ENCODE measurements around the gene CUTA.
A peak's percentile ranks its signal among the peaks of the same experiment; 100 is the strongest.

Gene CUTA

GRCh38 chr6:33453393-33454008 is 35.6 kb upstream of the CUTA start:
- H3K27ac ChIP-seq (ENCODE audit: extremely low read depth, low read depth, low read length) = peak overlapping the region; percentile 65; the same call in 1 of the 2 replicates
- TF ChIP-seq ZNF677 (tag by site-specific recombination; IDR thresholded peaks at IDR 0.05) = no peak
- TF ChIP-seq BCL6B (tag by site-specific recombination; IDR thresholded peaks at IDR 0.05) = no peak
- TF ChIP-seq ZNF157 (tag by site-specific recombination; IDR thresholded peaks at IDR 0.05) = no peak
- TF ChIP-seq ZNF121 (tag by site-specific recombination; IDR thresholded peaks at IDR 0.05) = no peak
- no peak for TF ChIP-seq ZNF555 (tag by site-specific recombination; conservative IDR thresholded peaks at IDR 0.05)
- no peak for TF ChIP-seq ZFP41 (tag by site-specific recombination; IDR thresholded peaks at IDR 0.05; ENCODE audit: borderline replicate concordance)
- TF ChIP-seq PRDM1 (tag by site-specific recombination; IDR thresholded peaks at IDR 0.05) = peak; percentile 84
- TF ChIP-seq ZSCAN18 (tag by site-specific recombination; IDR thresholded peaks at IDR 0.05) = no peak
- TF ChIP-seq ZNF169 (tag by site-specific recombination; IDR thresholded peaks at IDR 0.05) = no peak
- no peak for TF ChIP-seq TRIM28 (IDR thresholded peaks at IDR 0.05; ENCODE audit: borderline replicate concordance, low read length)
- TF ChIP-seq REPIN1 (tag by site-specific recombination; IDR thresholded peaks at IDR 0.05; ENCODE audit: low read depth) = no peak
- no peak for TF ChIP-seq ZNF184 (tag by site-specific recombination; IDR thresholded peaks at IDR 0.05)
- TF ChIP-seq CTCF (tag by site-specific recombination; IDR thresholded peaks at IDR 0.05) = no peak
- 0 out of 2 replicates have a peak, but pooled peaks have one; percentile 6 for TF ChIP-seq ZFHX2 (tag by site-specific recombination; conservative IDR thresholded peaks at IDR 0.05)
- no peak for TF ChIP-seq ZNF768 (tag by site-specific recombination; IDR thresholded peaks at IDR 0.05)
- no peak for TF ChIP-seq ZBTB48 (tag by site-specific recombination; IDR thresholded peaks at IDR 0.05)
- no peak for TF ChIP-seq TSHZ1 (tag by site-specific recombination; IDR thresholded peaks at IDR 0.05; ENCODE audit: borderline replicate concordance)
- no peak for TF ChIP-seq ZNF350 (tag by site-specific recombination; IDR thresholded peaks at IDR 0.05)
- no peak for TF ChIP-seq ZNF510 (tag by site-specific recombination; IDR thresholded peaks at IDR 0.05; ENCODE audit: insufficient replicate concordance)
- peak; percentile 60; the same call in 1 of the 2 replicates for TF ChIP-seq ZNF398 (tag by site-specific recombination; IDR thresholded peaks at IDR 0.05)
- no peak for TF ChIP-seq ZNF280C (tag by site-specific recombination; IDR thresholded peaks at IDR 0.05)
- no peak for TF ChIP-seq ZNF707 (tag by site-specific recombination; IDR thresholded peaks at IDR 0.05)
- no peak for TF ChIP-seq PRDM6 (tag by site-specific recombination; IDR thresholded peaks at IDR 0.05)

More at GRCh38 chr6:33453393-33454008, 35.6 kb upstream of the CUTA start:
- H3K4me1 ChIP-seq (ENCODE audit: control insufficient read depth, insufficient read depth, low read length) = 0 out of 2 replicates have a peak, but pooled peaks cover 3% of the 10 kb centered on the region
- H3K4me3 ChIP-seq (ENCODE audit: low read depth, low read length) = peak overlapping the region; percentile 54
- H3K9me3 ChIP-seq (ENCODE audit: control insufficient read depth, insufficient read depth, low read depth, low read length) = no peaks in the 10 kb centered on the region
- CTCF ChIA-PET = interaction anchor here (0.7 to 0.9 kb wide), 5 partner anchors 10 to 370 kb away, joined by 3 to 6 read pairs (median 3); partner anchors contain the start of gene UQCC2
- POLR2A ChIA-PET = interaction anchor here (0.5 to 2.4 kb wide), 24 partner anchors 8 to 482 kb away, joined by 3 to 26 read pairs (median 7); partner anchors contain the start of genes B3GALT4, BAK1, CUTA and ITPR3
- H3K36me3 ChIP-seq (ENCODE audit: control insufficient read depth in 2 of 2, insufficient read depth in 1 of 2, low read length in 2 of 2) = peaks cover 0 to 33% of the 10 kb centered on the region in 2 experiments; a peak in 2 of 3 replicates

Measured in HEK293 (cell line).